Parathyroid adenoma (tissue), 2 donors: ENCODE measurements around the gene HEPH.
"Not testable (repeated sequence)": the region's sequence is repeated elsewhere in the genome, so short reads cannot be mapped to it uniquely, and the experiment has no call there.

Experiments
- H2AFZ ChIP-seq: fragments of 300-600 bp; sonication (generic); one replicate; pipeline ENCODE4 v1.7.0; 2017; ENCODE audit warnings: antibody characterized with exemption, mild to moderate bottlenecking
- H3K27ac ChIP-seq: fragments of 300-600 bp; sonication (generic); one replicate; pipeline ENCODE4 v1.7.0; 2017
- H3K27me3 ChIP-seq: fragments of 300-600 bp; sonication (generic); one replicate; pipeline ENCODE4 v1.7.0; 2017; ENCODE audit warnings: low read length; ENCODE audit not compliant: control insufficient read depth, insufficient read depth
- H3K36me3 ChIP-seq: fragments of 300-600 bp; sonication (generic); one replicate; pipeline ENCODE4 v1.7.0; 2017; ENCODE audit warnings: low read length; ENCODE audit not compliant: control insufficient read depth, insufficient read depth
- H3K4me1 ChIP-seq: fragments of 300-600 bp; sonication (generic); one replicate; pipeline ENCODE4 v1.7.0; 2017; ENCODE audit warnings: control low read depth
- H3K4me2 ChIP-seq: fragments of 300-600 bp; sonication (generic); one replicate; pipeline ENCODE4 v1.7.0; 2017; ENCODE audit warnings: low read length
- H3K4me3 ChIP-seq: fragments of 300-600 bp; sonication (generic); one replicate; pipeline ENCODE4 v1.7.0; 2017; ENCODE audit warnings: low read depth, low read length
- H3K79me2 ChIP-seq: fragments of 300-600 bp; sonication (generic); one replicate; pipeline ENCODE4 v1.7.0; 2017; ENCODE audit warnings: control low read depth
- H3K9ac ChIP-seq: fragments of 300-600 bp; sonication (generic); one replicate; pipeline ENCODE4 v1.7.0; 2017; ENCODE audit warnings: mild to moderate bottlenecking
- H3K9me3 ChIP-seq: fragments of 300-600 bp; sonication (generic); one replicate; pipeline ENCODE4 v1.7.0; 2017; ENCODE audit warnings: low read length; ENCODE audit not compliant: control insufficient read depth
- CTCF ChIP-seq: fragments of 300-600 bp; sonication (generic); IDR thresholded peaks from one replicate; pipeline ENCODE4 v1.7.0; 2017; ENCODE audit warnings: antibody characterized with exemption, mild to moderate bottlenecking
- donor health status: primary hyperparathyroidism.

The HEPH gene

GRCh38 chrX:66200855-66201795 lies 37.1 kb downstream of the HEPH start:
- no peaks in the 10 kb centered on the region for H3K27me3 ChIP-seq
- no peaks in the 10 kb centered on the region for H3K4me1 ChIP-seq
- H3K4me2 ChIP-seq, result no peak overlapping the region
- TF ChIP-seq CTCF, result no peak
- no peak overlapping the region for H3K9ac ChIP-seq
- H3K9me3 ChIP-seq, result no peaks in the 10 kb centered on the region
- H2AFZ ChIP-seq, result no peak overlapping the region
- H3K79me2 ChIP-seq, result no peaks in the 10 kb centered on the region
- H3K27ac ChIP-seq, result no peak overlapping the region
- no peaks in the 10 kb centered on the region for H3K36me3 ChIP-seq
- no peak overlapping the region for H3K4me3 ChIP-seq

- no peaks in the 10 kb centered on the region for H3K27me3 ChIP-seq
- H3K9me3 ChIP-seq, result no peaks in the 10 kb centered on the region
- H3K4me3 ChIP-seq, result no peak overlapping the region
- no peak overlapping the region for H3K9ac ChIP-seq
- no peak overlapping the region for H2AFZ ChIP-seq
- no peak overlapping the region for H3K27ac ChIP-seq
- H3K4me2 ChIP-seq, result no peak overlapping the region
- no peaks in the 10 kb centered on the region for H3K36me3 ChIP-seq
- H3K79me2 ChIP-seq, result no peaks in the 10 kb centered on the region
- no peak for TF ChIP-seq CTCF
- H3K4me1 ChIP-seq, result no peaks in the 10 kb centered on the region
These were observed 39.1 kb downstream of the HEPH start for GRCh38 chrX:66203114-66203513.

- H3K9ac ChIP-seq, result no peak overlapping the region
- H3K27ac ChIP-seq, result no peak overlapping the region
- H3K36me3 ChIP-seq, result no peaks in the 10 kb centered on the region
- no peak overlapping the region for H3K4me3 ChIP-seq
- H3K9me3 ChIP-seq, result no peaks in the 10 kb centered on the region
- H3K4me1 ChIP-seq, result no peaks in the 10 kb centered on the region
- H3K79me2 ChIP-seq, result no peaks in the 10 kb centered on the region
- H2AFZ ChIP-seq, result no peak overlapping the region
- H3K27me3 ChIP-seq, result no peaks in the 10 kb centered on the region
- H3K4me2 ChIP-seq, result no peak overlapping the region
- no peak for TF ChIP-seq CTCF
These were observed 57.8 kb downstream of the HEPH start for GRCh38 chrX:66221856-66222255.

- no peak overlapping the region for H3K4me3 ChIP-seq
- H2AFZ ChIP-seq, result no peak overlapping the region
- no peaks in the 10 kb centered on the region for H3K27me3 ChIP-seq
- no peak overlapping the region for H3K9ac ChIP-seq
- H3K9me3 ChIP-seq, result no peaks in the 10 kb centered on the region
- TF ChIP-seq CTCF, result no peak
- no peaks in the 10 kb centered on the region for H3K36me3 ChIP-seq
- no peak overlapping the region for H3K27ac ChIP-seq
- H3K79me2 ChIP-seq, result no peaks in the 10 kb centered on the region
- no peaks in the 10 kb centered on the region for H3K4me1 ChIP-seq
- no peak overlapping the region for H3K4me2 ChIP-seq
These were observed 68.2 kb downstream of the HEPH start for GRCh38 chrX:66232296-66232695.

GRCh38 chrX:66233209-66233608 lies 69.2 kb downstream of the HEPH start:
- Histone ChIP-seq H3K36me3 (no peaks in the 10 kb centered on the region), H3K4me2 (no peak overlapping the region), H3K27ac (no peak overlapping the region), H3K4me3 (no peak overlapping the region), H2AFZ (no peak overlapping the region), H3K9me3 (no peaks in the 10 kb centered on the region), H3K27me3 (no peaks in the 10 kb centered on the region), H3K9ac (no peak overlapping the region), H3K79me2 (no peaks in the 10 kb centered on the region), H3K4me1 (no peaks in the 10 kb centered on the region)
- no peak for TF ChIP-seq CTCF

- not testable (repeated sequence) for H3K4me2 ChIP-seq, H3K79me2 ChIP-seq, H3K9ac ChIP-seq, H3K4me3 ChIP-seq, H2AFZ ChIP-seq, H3K4me1 ChIP-seq, H3K36me3 ChIP-seq, H3K9me3 ChIP-seq, H3K27ac ChIP-seq, H3K27me3 ChIP-seq
These were observed 69.9 kb downstream of the HEPH start for GRCh38 chrX:66233904-66234303.
